Amniotic epithelial cell (primary cell): Measurements from ENCODE around the gene SH2D6.
"Not testable (repeated sequence)": the region's sequence is repeated elsewhere in the genome, so short reads cannot be mapped to it uniquely, and the experiment has no call there.

Experiments
- DNase-seq: peaks from one replicate; pipeline ENCODE4 v3.0.0-alpha.2; 2010; ENCODE audit warnings: low read depth

SH2D6 gene

DNA sequence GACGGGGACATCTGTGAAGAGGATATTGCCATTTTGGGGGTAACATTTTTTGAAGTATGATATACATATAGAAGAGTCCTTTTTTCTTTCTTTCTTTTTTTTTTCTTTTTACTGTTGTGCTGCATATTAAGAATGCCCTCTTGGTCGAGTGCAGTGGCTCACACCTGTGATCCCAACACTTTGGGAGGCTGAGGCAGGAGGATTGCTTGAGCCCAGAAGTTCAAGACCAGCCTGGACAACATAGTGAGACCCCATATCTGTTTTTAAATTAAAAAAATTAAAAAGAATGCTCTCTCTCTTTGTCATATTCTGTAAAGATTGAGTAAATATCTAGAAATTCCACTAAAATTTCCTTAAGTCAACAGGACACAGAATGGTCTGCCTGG lies 3.6 kb downstream of the SH2D6 start:
- no peak for DNase-seq

DNA sequence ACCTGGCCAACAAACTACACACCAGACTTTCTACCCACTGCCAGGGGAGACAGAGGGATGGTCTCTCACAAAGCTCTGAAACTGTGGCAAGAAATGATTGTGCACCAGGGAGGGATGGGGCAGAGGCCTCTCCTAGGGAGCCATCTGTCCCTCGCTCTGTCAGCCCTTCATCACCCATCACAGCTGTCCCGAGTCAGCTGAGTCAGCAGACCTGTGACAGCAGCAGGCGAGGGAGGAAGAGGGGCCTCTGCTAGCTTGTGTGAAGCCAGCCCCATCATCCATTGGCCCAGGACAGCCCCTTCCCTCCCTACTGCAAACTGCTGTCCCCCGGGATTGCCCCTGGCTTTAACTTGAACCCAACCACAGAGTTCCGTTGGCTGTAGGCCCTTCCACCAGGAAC lies 5.0 kb downstream of the SH2D6 start:
- DNase-seq: no peak

DNA sequence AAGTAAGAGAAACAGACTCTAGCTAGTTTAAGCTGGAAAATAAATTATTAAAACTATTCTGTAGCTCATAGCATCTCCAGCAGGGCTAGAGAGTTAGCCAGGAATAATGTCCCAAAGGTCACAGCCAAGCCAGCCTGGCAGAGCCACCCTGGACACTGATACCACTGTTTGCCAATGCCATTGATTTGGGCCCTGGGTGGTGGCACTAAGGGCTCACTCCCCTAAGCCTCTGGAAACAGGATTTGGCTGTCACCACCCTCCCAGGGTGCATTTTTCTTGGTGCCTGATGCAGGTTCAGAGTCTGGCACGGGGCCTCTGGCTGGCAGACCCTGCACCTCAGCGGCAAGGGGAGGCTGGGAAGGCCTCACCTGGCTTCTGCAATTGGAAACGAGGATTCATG lies 7.1 kb downstream of the SH2D6 start:
- DNase-seq: no peak

DNA sequence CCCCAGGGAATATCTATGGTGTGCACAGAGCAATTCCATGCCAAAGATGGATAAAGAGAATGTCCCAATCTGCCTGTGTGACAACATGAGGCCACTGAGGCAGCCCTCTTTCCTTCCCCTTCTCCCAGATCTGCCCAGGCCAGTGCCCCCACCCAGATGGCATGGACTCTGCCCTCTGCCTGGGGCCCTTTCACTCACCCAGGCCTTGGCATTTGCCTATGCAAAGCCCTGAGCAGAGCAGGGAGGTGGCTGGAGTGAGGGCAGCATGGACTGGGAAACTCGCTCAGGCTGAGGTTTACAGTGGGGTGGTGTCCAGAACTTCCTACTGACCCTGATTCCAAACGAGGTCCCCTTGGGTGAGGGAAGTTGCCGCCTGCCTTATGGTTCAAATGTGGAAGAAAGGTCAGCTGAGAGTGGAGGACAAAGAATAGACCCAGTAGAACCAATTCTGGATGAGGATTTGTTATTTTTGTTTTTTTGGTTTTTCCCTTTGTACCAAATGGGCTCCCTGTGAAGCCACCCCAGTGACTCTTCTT lies 8.9 kb downstream of the SH2D6 start:
- no peak for DNase-seq

DNA sequence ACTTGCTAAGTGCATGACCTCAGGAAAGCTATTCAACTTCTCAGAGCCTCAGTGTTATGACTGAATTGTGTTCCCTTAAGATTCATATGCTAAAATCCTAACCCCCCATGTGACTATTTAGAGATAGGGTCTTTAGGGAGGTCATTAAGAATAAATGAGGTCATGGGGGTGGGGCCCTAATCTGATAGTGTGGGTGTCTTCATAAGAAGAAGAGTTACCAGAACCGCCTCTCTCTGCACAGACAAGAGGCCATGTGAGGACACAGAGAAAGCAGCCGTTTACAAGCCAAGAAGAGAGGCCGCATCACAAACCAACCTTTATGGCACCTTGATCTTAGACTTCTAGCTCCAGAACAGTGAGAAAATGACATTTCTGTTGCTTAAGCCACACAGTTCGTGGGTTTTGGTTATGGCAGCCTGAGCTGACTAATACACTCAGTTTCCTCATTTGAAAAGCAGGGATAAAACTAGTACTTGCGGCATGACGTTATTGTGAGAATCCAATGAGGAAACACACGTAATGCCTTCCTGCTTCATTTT lies 9.9 kb downstream of the SH2D6 start:
- peak; percentile 61 for DNase-seq

DNA sequence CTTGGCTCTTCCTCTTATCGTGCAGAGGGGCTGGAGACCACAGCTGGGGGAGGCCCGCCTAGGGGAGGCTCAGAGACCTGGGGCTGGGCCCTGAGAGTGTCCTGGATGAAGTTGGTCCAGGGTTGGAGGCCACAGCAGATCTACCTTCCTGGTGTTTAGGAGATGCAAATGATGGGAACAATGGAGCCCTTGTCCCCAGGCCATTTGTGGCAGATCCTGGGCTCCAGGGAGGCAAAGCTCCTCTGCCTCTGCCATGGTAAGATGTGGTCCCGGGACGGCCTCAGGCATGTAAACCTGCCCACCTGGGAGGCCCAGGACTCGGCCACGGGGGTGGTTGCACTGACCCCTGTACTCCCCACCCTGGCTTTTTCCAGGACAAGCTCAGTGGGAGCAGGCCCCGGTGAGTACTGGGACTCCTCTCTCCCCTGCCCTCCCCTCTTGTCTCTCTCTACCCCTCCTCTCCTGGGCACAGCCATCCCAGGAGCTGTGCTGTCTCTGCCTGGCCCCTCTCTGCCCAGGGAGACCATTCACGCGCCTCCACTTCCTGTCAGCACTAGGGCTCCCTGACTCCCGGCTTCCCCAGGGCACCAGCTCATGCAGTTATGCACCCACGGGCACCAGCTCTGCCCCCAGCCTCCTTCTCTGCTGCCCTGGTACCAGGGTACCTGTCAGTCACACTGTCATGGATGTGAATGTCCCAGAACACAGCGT lies 10.9 kb downstream of the SH2D6 start:
- DNase-seq: no peak

DNA sequence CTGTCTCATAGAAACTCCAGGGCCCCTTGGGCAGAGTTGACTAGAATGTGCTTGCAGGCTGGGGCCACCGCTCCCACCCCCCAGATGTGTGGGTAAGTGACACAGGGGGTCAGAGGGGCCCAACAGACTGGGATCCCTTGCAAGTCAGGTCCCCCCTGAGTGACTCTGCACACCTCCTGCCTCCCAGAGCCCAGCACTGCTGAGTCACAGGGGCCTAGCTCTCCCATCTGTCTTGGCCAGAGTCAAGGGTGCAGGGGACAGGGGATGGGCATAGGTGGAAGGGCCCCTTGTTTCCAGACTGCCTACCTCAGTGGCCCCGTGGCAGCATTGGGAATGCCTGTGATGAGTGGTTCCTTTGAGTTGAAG lies 11.4 kb downstream of the SH2D6 start:
- DNase-seq: no peak

DNA sequence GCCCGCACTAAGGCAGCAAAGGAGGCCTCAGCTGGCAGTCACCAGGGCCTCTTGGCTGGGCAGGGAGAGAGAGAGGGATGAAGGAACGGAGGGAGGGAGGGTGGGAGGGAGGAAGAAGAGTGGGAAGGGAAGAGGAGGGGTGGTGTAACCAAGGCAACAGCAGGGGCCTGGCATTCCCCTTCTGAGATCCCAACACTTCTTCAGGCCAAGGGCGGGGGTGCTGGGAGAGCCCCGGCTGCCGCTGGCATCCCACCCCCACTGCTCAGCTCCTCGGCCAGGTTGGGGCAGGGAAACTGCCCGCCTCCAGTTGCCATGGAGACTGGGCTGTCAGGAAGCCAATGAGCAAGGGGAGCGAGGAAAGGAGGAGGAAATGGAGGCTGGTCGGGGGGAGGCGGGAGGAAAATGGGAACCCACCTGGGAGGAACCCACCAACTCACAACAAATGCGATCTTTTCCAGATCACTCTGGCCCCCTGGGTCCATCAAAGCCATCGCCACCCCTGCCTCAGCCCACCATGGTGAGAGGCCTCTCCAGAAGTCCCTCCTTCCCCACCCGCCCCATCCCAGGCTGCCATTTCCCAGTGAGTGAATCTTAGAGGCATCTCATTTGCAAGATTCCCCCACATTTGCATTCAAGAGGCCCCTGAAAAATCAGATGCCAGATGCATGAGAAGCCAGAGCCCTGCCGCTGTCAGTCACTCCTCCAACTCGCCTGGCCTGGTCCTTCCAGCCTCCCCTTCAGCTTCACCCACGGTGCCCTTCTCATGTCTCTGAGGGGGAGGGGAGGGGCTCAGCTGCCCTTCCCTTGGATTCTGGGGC lies 12.4 kb downstream of the SH2D6 start:
- peak; percentile 43 for DNase-seq

DNA sequence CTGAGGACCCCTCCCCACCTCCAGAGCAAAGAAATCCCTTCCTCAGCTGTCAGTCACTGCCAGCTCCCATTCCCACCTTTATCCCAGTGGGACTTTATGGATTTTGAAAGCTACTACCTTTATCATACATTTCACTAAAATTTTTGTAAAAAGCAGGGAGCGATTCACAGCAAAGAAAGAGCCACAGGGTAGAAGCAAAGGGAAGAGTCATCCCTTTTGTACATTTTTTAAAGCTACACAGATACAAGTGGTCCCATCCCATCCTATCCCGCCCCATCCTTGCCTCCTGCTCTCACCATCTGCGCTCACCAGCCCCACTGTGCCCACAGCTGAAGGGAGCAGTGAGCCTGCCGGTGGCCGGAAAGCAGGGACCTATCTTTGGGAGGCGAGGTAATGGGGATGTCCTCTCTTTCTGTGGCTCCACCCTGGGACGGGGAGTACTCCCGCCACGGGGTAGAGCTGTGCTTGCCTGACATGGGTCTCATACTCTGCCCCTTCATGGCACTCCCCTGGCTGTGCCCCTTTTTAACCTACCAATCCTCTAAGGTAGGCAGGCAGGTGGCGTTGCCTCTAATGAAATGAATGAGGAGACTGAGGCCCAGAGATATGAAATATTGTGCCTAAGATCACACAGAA lies 13.2 kb downstream of the SH2D6 start:
- no peak for DNase-seq

DNA sequence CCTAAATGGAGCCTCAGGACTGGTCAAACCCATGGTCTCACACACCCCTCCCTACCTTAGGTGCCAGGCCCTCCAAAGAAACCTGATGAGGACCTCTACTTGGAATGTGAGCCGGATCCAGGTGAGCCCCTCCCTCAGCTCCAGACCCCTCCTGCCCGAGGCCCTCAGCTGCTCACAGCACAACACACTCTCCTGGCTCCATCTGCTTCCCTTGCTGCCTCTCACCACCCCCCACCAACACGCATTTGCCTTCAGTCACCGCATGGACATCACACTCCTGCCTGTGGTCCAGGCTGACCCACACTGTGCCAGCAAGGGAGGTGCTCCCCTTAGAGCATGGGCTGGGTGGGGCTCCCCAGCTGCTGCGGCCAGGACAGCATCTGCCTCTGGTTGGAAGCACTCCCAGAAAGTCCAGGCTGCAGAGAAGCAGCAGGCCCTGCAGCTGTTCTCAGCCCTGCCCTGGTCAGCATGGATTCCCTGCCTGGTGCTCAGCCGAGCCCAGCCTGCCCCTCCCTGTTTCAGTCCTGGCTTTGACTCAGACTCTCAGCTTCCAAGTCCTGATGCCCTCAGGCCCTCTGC lies 15.1 kb downstream of the SH2D6 start:
- peak; percentile 86 for DNase-seq

DNA sequence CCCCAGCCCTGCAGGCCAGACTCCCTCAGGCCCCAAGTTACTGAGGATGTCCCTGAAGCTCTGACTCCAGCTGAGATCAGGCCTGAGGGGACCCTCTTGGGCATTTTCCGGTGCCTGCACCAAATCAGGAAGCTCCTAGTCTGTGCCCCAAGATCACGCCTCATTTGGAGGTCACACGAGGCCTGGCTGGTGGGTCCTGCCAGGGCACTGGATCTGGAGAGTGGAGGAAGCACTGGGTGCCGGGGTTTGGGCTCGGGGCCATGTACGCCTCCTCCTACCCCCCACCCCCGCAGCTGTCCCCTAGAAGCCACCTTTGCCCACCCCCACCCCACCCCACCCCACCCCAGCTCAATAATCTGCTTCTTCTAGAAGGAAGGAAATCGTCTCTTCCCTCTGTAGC lies 16.2 kb downstream of the SH2D6 start:
- DNase-seq: no peak

DNA sequence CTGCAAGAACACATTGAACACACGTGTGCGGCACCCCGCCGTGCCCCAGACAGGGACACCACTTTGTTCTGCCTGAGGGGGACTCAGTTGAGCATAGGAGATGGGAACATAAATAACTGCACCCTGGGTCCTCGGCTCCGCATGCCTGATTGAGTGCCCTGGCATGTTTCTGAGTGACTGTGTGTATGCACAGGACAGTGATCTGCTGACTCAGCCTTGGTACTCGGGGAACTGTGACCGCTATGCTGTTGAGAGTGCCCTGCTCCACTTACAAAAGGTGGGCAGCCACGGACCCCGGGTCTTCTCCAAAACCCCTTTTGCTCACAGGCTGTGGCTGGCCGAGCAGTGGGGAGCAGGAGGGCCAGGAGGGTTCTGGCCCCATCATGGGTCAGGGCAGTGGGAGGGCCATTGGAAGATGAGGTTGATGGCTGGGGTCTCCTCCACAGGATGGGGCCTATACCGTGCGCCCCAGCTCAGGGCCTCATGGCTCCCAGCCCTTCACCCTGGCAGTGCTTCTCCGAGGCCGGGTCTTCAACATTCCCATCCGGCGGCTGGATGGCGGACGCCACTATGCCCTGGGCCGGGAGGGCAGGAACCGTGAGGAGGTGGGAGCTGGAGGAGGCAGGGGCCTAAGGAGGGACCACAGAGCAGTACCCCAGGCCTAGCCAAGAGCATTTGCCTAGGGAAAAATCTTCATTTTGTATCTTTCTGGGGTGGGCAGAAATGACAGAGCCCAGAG lies 16.9 kb downstream of the SH2D6 start:
- DNase-seq: no peak

DNA sequence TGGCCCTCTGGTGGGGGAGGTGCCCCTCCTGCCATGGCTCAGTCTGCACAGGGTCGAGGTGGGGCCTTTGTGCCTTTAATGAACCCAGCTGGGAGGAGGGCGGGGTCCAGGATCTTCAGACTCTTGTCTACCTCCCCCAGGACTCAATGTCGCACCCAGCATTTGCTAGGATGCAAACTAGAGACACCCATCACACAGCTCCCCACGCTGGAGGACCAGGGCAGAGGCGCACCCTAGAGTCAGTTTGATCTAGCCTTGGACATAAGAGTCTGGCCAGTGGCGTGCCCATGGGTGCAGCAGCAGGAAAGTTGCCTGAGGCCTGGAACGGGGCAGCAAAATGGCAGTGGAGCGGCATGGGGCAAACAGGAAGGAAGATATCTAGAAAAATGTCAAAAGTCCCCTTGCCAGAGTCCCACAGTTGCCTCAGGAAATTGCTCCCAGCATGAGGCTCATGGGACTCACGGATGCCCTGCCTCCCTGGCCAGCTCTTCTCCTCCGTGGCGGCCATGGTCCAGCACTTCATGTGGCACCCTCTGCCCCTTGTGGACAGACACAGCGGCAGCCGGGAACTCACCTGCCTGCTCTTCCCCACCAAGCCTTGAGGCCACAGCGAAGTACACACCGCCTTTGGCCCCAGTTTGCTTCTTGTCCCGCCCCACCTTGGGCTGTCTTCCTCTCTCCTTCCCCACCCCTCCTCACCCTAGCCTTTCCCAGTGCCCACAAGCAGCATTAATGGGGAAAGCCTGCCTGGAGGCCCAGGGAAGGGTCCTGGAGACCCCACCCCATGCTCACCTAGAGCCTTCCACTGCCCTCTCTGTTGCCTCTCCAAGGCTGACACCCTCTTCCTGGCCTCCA lies 17.7 kb downstream of the SH2D6 start:
- DNase-seq: no peak

DNA sequence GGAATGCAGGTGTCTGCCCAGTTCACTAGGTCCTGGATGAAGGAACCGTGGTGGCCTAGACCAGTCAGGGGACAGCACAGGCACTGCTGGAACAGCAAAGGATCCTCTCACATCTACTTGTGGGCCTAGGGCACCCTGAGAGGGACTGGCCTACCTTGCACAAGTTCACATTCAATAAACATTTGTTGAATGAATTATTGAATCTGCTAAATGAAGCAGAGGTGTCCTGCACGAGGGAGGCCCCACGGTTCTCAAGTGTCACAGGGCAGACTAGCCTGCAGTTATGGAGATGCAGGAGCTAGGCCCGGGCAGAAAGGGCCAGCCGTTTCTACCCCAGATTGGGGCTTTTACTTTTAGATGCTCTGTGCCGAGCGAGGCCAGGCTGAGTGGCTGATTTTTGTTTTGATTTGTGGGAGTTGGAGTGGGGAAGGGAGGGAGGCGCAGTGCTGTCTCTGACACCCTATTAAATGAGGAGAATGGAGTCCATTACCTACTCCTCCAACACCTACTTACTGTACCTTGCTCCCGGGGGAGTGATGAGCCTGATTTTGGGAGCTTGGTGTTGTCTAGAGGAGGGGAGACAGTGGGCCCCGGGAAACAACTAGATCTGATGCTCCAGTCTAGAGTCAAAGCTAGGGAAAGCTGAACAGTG lies 18.4 kb downstream of the SH2D6 start:
- DNase-seq: no peak

DNA sequence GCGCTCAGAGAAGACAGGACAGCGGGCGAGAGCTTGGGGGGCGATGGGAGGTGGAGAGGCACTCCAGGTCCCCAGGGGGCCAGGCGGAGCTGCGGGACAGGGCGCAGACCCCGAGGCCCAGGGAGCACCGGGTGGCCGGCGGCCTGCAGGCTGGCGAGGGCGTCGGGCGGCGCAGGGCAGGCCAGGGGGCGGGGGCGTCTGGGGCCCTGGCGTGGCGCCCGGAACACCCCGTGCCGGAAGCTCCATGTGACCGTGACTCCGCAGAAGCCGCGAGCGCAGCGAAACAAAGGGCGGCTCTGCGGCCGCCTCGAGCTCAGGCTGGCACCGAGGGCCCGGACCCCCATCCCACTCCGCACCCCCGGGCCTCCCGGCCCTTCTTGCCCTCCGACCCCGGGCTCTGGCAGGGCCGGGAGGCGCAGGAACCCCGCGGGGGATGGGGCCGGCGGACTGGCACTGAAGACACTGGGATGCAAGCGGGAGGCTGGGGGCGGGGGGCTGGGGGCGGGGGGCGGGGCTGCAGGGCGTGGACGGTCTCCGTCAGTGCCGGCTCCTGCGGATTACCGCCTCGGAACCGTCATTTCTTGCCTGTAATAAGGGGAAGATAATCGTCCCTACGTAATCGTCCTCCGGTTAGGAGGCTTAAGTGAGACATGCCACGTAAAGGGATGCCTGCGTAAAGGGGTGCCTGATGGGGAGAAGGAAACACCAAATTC lies 19.1 kb downstream of the SH2D6 start:
- peak; percentile 97 for DNase-seq

DNA sequence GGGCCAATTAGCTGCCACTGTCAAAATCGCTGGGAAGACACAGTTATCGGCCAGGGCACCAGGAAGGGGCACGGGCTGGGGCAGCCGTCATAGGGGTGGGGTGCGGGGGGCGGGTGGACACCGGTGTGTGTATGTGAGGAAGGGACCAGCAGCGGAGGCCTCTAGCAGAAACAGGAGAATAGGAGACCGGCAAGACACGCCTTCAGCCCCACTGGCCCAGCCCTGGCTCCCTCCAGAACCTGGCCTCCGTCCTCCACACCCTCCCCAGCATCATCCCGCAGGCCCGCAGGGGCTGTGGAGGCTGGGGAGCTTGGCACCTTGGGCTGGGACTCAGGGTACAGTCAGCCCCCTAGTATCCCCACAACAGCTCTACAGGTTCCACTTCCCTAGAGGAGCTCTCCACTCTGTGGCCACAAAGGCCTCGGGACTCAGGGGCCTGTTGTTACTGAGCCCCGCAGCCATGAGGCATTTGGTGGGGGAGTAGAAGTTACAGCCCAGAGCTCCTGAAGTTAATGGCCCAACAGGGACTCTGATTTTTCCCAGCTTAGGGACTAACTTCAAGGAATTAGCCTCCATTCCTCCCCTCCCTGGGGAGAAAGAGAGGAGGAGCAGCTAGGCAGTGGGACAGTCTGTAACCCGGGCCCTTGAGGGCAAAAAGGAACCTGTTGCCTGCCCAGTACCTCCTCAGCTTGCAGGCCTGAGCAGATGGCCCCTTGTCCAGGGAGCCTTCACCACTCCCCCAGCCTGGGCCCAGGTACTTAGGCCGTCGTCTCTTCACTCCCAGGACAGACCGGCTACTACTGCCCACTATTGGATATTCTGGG lies 19.9 kb downstream of the SH2D6 start:
- DNase-seq: no peak

DNA sequence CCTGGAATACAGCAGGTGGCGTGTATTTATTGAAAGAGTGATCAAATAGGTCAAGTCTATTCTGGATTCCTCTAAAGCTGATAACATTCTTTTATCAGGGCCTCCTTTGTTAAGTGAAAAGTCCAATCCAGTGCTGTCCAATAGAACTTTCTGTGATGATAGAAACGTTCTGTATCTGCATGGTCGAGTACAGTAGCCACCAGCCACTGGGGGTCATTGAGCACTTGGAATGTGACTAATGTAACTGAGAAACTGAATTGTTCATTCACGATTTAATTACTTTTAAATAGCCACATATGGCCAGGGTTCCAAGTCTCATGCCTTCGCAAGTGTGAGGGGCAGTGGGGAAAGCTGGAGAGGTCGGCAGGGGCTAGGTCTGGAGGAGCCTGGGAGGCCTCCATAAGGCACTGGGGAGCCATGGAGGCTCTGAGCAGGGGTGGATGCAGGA lies 20.5 kb downstream of the SH2D6 start:
- DNase-seq: no peak

DNA sequence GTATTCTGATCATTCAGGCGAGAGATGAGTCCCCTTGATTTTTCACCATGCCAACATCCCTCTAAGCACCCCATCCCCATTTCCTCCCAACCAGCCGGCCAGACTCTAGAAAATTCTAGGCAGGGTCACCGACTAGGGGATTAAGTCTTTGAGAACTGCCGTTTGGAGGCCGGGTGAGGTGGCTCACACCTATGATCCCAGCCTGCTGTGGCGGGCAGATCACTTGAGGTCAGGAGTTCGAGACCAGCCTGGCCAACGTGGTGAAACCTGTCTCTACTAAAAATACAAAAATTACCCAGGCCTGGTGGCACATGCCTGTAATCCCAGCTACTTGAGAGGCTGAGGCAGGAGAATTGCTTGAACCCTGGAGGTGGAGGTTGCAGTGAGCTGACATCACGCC lies 21.1 kb downstream of the SH2D6 start:
- DNase-seq: not testable (repeated sequence)

DNA sequence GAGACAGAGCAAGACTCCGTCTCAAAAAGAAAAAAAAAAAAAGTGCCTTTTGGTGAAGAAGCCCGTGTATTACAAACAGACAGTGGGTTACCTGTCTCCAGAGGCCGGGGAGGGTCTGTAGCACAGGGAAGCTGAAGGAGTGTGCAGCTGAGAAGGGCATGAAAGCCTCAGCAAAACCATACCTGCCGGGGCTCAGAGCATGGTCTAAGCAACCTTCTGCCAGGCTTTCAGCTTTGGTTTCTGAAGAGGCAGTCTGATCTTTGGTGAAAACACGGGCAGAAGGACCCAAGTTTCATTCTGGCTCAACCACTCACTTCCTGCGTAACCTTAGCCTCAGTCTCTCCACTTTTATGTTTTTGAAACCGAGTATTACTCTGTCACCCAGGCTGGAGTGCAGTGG lies 21.5 kb downstream of the SH2D6 start:
- no peak for DNase-seq
